HG03521 (cell line): ENCODE measurements around the gene GPC6.

Experiments used
- ATAC-seq: cut with Tn5 transposase; IDR thresholded peaks from one replicate; pipeline ENCODE4 v1.9.1; 2021; ENCODE audit warnings: mild to moderate bottlenecking, moderate library complexity; ENCODE audit not compliant: unreplicated experiment

The GPC6 gene

GRCh38 chr13:94073007-94073744 lies 846.6 kb downstream of the GPC6 start:
- ATAC-seq, result no peak

DNA sequence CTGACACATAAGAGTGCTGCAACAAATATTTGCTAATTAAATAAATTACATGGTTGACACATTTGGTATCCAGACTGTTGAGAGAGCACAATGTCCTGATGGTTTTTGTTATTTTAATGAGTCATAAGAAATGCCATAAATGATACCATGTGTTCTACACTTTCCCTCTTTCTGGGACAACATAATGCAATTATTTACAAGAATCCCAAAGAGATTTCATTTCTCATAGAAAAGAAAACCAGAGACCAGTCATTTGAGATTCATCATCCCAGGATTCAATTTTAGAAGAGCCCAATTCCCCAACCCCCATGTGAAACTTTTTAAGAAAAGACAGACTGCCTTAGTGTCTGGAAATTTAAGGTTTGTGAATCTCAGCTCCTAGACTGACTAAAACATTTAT lies 853.3 kb downstream of the GPC6 start:
- no peak for ATAC-seq

- no peak for ATAC-seq
These were observed 853.9 kb downstream of the GPC6 start for GRCh38 chr13:94080527-94080926.

DNA sequence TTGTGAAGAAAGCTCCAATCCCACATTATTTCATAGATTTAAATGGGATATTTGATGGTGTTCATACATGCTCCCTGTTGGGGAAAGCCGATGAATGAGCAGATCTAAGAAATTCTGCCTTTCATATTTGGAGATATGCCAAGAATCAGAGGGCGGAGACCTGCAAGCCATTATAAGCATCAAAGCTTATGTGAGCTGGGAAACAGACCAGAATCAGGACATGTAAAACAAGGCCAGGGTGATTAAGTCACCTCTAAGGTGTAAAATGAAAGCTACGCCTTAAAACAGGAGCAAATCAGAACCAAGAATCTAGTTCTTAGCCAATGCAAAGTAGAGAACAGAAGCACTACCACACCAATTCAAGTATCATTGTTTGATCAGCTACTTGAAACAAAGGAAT lies 860.5 kb downstream of the GPC6 start:
- no peak for ATAC-seq

DNA sequence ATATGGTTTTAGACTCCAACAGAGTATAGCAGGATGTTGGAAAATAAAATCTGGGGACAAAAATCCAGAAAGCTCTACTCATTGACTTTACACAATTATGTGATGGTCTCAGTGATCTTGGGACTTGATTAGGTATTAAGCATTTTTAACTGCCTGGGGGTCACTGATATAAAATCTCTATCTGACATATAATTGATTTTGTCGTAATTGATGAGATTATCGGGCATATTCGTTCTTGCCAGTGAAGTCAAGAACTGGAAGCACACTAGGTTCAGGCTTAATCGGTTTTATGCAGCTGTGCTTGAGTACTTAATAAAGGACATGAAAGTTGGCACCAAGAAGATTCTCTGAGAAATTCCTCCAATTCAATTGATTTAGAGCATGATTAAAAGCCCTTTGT lies 862.1 kb downstream of the GPC6 start:
- ATAC-seq, result no peak

DNA sequence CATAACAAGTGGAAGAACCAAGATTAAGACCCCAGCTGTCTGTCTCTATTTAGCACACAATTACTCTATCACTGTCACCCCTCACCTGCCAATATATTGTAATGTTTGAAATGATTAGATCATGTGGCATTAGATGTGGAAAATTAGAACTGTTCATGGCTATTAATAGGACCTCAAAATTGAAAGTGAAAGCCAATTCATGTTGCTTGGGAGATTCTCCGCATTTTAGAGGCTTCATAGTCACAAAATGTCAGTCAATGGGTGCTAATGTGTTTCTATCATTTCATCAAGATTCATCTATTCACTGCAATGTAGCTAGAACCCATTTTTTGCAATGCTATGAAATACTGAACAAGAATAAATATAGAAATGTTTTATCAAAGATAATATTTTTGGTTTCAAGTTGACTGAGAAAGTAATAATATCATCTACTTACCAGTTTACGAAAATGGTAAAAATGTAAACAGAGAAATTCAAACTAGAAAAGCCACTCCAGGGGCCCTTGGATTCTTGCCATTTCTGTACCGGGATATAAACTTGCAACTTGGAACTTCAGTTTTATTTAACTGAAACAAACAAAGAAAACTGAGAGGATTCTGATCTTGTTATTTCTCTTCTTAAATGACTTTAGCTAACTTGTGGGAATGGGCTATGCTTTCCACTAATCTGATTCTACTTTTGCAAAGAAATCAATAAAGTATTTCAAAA lies 864.3 kb downstream of the GPC6 start:
- ATAC-seq, result no peak

DNA sequence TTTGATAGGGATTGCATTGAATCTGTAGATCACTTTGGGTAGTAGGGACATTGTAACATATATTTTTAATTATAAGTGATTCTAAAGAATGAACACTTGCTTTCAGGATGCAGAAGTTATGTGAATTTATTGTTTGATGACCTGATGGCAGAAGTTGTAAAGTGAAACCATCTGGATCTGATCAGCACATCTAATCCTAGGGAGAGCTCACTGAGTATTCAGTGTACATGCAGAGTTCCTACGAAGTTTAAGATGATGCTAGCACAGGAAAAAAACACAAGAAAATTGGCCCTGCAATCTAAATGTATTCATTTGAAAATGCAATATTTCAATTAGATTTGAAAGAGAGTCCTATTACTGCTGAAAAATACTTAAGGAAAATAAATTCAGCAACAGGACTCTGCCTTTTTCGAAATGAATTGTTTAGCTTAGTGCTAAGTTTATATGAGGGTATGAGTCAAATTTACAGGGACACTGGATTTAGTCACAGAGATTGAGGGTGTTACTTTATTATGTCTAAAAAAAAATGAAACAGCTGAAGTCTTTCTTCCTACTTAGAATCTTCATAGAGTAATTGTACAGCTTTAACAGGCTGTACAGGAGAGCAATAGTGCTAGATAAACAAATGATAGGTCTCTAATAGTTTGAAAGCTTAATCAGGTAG lies 867.2 kb downstream of the GPC6 start:
- ATAC-seq, result no peak

- no peak for ATAC-seq
These were observed 883.2 kb downstream of the GPC6 start for GRCh38 chr13:94109715-94110374.

DNA sequence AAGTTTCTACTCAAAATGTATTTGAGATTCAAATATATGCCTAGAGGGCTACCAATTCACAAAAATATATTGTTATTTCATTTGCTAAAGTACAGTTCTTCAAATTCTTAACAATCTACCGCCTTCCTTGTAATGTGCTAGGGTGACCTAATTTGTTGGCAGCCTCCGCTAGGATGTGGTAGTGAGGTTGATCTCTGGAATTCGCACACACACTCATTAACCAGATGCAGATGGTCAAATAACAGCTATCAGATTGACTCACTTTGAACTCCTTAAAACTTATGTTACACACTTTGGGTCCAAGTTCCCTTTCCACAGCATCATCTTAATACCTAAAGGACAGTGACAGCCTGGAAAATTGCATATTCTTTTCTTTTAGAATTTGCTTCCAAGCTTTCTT lies 885.6 kb downstream of the GPC6 start:
- no peak for ATAC-seq

DNA sequence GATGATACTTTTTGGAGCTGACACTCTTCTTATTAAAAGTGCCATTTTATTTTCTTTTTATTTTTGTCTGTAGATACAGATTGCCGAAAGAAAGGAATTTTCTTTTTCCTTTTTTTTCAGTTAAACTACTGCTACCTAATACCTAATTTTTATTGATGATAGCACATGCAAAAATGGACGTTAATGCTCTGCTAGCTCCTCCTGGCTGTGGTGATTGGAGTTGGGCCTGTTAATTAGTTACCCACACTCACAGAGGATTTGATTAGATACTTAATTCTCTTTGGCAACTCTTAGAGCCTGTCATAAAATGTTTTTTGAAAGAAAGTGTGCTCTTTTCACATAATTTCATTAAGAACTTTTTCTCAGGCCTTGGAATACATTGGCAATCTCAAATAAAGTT lies 886.1 kb downstream of the GPC6 start:
- no peak for ATAC-seq

DNA sequence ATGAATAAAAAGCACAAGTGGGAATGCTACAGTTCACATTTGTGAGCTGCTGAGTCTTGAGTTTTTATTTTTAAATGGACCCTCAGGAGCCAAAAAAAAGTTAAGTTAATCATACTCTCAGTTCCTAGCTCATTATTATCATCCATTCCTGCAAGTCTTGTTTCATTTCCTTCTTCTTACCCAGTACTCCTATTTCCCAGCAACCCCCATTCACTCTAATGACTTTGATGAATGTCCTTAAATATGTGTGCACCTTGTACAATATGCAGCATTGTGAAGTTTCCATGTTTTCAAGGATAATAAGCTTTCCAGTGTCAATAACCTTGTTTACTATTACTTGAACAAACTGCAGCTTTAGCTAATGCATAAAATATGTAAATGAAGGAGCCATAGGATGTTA lies 886.6 kb downstream of the GPC6 start:
- no peak for ATAC-seq

GRCh38 chr13:94114166-94114565 lies 887.6 kb downstream of the GPC6 start:
- no peak for ATAC-seq

- no peak for ATAC-seq
These were observed 888.4 kb downstream of the GPC6 start for GRCh38 chr13:94115054-94115453.

GRCh38 chr13:94119360-94119936 lies 892.8 kb downstream of the GPC6 start:
- ATAC-seq, result no peak

DNA sequence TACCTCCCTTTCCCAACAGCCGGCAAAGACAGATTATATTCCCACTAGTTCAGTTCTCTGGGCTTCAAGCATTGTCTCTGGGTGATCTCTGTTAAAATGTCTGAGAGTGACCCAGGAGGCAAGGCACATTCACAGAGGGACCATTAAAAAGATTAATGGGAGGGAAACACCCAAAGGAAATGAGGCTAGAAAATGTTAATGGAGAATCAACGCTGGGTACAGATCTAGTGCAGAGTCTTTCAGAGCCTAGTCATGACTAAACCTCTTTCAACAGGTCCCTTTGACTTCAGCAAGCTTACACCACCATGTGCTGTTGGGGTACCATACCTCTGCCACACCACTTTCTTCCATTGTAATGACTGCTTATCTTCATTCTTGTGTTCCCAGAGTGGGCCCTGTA lies 894.3 kb downstream of the GPC6 start:
- no peak for ATAC-seq

DNA sequence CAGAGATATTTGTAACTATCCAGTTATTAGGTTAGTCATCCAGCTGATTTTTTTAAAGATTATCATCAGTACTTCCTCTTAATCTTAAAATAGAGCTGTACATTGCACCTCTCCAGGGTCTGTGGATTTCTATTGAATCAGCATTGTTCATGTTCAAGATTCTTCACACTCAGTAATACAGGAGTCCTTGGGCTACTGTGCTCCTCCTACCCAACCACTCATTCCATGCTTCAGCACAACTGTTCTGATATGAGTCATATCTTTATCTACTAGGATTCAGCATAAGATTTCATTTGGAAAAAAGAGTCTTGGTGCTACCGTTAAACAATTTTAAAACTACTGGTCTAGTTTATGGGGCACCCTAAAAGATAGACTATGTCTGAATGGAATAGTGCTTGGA lies 895.1 kb downstream of the GPC6 start:
- no peak for ATAC-seq

DNA sequence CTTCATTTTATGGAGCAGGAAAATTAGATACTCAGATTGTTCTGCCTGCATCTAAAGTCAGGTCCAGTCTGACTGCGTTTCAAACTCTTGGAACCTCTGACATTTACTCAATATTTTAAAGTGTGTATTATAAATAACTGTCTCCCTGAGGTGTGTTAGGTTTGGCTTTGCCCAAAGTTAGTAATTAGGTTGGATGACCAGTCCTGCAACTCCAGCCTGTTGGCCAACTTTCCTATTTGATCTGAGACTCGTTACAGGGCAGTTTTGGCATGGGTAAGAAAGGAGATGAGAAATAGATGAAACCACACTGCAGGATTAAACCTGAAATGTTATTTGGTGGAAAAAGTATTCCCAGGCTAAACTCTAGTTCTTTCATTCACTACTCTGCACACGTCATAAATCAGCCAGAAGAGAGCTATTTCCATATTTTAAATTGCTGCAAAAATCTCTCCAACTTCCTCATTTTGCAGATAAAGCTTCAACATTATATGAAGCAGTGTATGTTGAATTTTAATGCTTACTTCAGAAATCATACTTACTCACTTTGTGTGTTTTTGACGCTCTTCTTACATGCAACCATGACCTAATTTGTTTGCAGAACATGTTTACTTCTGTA lies 895.8 kb downstream of the GPC6 start:
- no peak for ATAC-seq

DNA sequence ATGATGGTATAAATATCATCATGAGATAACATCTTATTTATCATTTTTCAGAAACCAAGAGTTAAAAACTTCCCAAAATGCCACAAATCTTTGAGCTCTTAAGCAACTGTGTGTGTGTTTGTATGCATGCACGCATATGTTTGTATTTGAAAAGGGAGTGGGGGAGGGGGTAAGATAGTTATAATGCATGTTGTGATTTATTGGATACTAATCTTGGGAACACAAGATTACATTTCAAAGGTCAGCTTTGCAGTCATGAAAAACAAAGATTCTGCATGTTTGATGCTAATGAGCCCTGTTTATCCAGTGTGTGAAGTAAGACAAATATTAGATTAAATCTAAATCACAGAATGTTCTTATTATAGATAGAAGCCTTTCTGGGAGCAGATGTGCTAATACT lies 897.0 kb downstream of the GPC6 start:
- ATAC-seq, result no peak

- ATAC-seq, result no peak
These were observed 901.8 kb downstream of the GPC6 start for GRCh38 chr13:94128430-94128829.

DNA sequence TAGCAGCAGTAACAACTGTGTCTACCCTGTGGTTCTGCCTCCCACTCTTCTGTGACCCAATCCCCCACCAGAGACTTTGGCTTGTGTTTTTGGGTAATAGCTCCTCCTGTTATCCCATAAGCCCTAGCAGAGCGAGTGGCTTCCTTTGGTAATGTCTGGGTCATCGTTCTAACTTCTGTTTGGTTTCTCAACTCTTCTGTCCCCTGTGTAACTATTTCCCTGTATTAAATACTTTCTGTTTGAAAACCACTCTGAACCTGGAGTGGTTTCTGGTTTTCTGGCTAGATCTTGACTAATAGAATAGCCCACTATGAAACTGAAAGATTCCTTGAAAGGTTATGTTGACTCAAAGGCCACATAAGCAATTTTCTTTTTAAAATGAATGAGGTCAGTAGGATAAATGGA lies 902.9 kb downstream of the GPC6 start:
- ATAC-seq, result no peak

DNA sequence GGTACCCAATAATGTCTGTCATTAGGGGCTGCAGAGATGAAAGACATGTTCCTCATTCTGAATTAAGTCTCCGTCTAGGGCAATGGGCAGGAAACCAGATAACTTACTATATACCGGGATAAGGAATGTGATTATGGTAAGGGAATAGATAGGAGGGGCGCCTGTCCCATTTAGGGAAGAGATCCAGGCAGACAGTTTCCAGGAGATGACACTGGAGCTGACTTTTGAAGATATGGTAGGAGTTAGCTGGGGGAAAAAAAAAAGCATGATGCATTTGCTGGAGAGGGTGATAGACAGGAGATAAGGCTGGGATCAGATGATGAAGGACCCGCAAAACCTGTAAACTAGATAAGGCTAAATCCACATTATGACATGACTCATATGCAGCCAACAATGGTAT lies 912.2 kb downstream of the GPC6 start:
- no peak for ATAC-seq
